Activated CD8-positive, alpha-beta memory T cell treated with anti-CD3 and anti-CD28 coated beads, Interleukin-2, amount 50 U/mL, for 48 hours (primary cell): Measurements from ENCODE around the gene IL19.

Experiments
- DNase-seq: peaks from one replicate; pipeline ENCODE4 v3.0.0-alpha.2; 2020

Gene IL19

GRCh38 chr1:206770531-206771337 is at the start of gene IL19:
Gene IL19 (plus strand): TSS chr1:206770773. CDS start chr1:206836663, 65,890 bp downstream.
- no peak for DNase-seq

- no peak for DNase-seq
These were observed 49.1 kb upstream of the IL19 start for GRCh38 chr1:206721454-206721853.

GRCh38 chr1:206722751-206723461 is 47.7 kb upstream of the IL19 start:
- DNase-seq: peak; percentile 50

GRCh38 chr1:206723462-206723804 is 47.1 kb upstream of the IL19 start:
- DNase-seq: no peak

GRCh38 chr1:206723805-206724472 is 46.6 kb upstream of the IL19 start:
- DNase-seq: no peak

- DNase-seq: peak; percentile 75
These were observed 45.2 kb upstream of the IL19 start for GRCh38 chr1:206725109-206725963.

GRCh38 chr1:206727981-206728696 is 42.4 kb upstream of the IL19 start:
- no peak for DNase-seq

- no peak for DNase-seq
These were observed 41.9 kb upstream of the IL19 start for GRCh38 chr1:206728697-206728987.

GRCh38 chr1:206729050-206729449 is 41.5 kb upstream of the IL19 start:
- no peak for DNase-seq

- DNase-seq: no peak
These were observed 41.1 kb upstream of the IL19 start for GRCh38 chr1:206729507-206729906.

- DNase-seq: no peak
These were observed 38.1 kb upstream of the IL19 start for GRCh38 chr1:206732508-206732907.

GRCh38 chr1:206732992-206733391 is 37.6 kb upstream of the IL19 start:
- no peak for DNase-seq

- DNase-seq: peak; percentile 91
These were observed 36.0 kb upstream of the IL19 start for GRCh38 chr1:206734499-206735142.

- no peak for DNase-seq
These were observed 35.0 kb upstream of the IL19 start for GRCh38 chr1:206735553-206736031.

- no peak for DNase-seq
These were observed 33.5 kb upstream of the IL19 start for GRCh38 chr1:206736878-206737728.

GRCh38 chr1:206737729-206738201 is 32.8 kb upstream of the IL19 start:
- DNase-seq: no peak

GRCh38 chr1:206738370-206739366 is 31.9 kb upstream of the IL19 start:
- DNase-seq: no peak

- peak; percentile 74 for DNase-seq
These were observed 31.0 kb upstream of the IL19 start for GRCh38 chr1:206739411-206740076.
